HG03196 (cell line): ENCODE results near the gene WWOX.

Experiments
- ATAC-seq: cut with Tn5 transposase; IDR thresholded peaks from one replicate; pipeline ENCODE4 v1.9.1; 2021; ENCODE audit not compliant: unreplicated experiment

WWOX gene

GRCh38 chr16:78386557-78387324 lies 287.3 kb downstream of the WWOX start:
- ATAC-seq = no peak

DNA sequence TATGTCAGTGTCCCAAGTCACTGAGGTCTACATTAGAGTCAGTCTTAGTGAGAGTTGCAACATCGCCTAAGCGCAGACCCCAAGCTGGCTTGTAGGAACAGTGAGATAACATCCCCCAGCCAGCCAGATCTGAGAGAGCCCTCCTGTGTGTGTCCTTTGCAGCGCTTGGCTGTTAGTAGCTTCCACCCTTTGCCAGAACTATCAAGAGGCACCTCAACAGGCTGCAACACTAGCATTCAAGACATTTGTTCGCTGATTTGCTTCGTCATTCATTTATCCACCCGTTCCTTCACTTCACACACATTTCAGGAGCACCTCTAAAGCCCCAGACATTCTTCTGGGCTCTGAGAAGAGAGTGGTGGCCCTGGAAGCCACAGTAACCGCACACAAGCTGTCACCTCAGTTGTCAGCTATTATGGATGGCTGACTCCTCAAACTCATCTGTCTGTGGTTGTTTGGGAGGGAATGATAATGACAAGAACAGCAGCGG lies 289.6 kb downstream of the WWOX start:
- no peak for ATAC-seq

DNA sequence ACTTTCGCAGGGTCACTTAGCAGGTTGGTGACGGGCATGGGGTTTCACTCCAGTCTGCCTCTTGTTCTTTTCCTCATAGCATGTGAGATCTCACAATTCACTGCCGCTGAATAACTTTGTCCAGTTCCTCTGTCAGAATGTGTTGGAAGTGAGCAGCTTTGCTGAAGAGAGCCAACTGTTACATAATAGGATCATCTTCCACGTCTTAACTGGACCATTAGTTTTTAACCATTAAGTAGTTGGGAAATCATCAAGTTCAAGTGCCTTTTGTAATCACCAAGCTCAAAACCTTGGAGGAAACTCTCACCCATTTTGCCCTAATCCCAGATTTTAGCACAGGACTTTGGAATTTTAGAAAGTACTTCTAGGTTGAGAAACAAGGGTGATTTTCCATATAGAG lies 290.6 kb downstream of the WWOX start:
- no peak for ATAC-seq

DNA sequence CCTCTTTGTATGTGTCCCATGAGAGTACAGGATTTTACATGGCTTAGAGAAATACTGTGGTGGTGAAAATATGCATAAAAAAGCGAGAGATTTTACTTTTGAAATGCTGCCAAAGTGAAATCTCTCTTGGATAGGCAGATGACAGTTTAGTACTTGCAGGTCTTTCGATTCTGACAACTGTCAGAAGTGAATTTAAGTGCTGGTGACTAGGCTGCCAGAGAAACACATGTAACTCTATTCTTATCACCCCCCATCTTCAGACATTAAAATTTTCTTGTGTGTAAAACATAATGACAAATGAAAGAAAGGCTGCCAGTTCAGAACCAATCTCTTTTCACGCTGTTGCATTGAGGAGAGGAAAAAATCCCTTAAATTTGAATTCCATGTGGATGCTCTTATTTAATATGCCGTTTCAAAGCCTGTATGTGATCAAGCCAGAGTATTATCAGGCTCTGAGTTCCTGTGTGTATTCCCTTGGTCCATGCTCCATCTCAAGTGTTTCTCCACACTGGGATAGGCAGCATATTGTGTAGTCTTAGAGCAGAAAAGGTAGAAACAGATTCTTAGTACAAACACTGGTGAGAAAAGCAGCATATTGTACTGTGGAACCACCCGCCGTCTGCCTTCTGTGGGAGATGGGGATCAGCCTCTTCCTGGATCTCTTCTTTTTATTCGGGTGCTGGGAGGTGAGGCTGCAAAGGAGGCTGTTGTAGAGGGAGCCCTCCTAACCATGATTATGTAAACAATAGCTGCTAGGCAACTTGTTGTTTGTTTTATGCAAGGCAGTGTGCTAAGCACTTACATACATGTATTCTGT lies 291.3 kb downstream of the WWOX start:
- no peak for ATAC-seq

DNA sequence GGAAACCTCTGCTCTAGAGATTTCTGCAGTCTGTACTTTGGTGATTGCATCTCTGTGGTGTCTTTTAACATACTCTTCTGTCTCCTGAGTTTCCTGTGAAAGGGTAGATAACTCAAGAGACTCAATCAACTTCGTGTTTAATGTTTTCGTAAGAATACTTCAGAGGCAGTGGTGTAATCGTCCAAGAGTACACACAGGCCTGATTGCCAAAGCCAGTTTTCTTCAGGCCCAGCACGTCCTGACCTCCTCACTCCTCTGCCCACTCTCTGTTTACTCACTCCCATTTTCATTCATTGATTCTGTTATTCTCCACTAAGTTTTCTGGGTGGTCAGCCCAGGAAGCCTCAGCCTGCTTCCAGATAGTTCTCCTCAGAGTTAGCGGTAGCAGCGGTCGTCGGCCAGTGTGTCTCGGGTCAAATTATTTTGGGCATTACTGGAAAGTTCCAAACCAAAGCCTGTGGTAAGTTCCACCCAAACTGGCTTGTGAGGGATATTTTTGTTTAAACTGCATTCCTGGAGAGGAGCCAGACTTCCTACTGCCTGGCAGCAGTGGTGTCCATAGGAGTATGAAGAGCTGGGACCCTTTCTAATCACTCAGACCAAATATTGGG lies 293.2 kb downstream of the WWOX start:
- ATAC-seq = no peak

GRCh38 chr16:78395035-78395434 lies 295.6 kb downstream of the WWOX start:
- ATAC-seq = no peak

DNA sequence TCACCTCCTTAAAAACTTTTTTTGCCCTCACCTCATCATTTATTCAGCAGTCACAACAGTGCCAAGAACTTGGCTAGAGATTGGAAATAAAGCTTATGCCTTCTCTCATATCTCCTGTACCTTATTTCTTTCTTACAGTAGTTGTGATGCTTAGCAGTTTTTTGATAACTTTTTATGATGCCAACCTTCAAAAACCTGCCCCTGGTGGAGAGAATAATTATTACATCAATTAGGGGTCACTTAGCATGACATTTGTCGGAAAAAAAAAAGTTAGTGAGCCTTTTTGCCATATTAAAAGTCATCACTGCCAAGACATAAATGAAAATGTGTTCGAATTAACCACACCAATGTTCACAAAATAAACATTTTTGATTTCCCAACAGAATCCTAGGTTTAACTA lies 296.6 kb downstream of the WWOX start:
- ATAC-seq = no peak

GRCh38 chr16:78396673-78397072 lies 297.2 kb downstream of the WWOX start:
- ATAC-seq = no peak

DNA sequence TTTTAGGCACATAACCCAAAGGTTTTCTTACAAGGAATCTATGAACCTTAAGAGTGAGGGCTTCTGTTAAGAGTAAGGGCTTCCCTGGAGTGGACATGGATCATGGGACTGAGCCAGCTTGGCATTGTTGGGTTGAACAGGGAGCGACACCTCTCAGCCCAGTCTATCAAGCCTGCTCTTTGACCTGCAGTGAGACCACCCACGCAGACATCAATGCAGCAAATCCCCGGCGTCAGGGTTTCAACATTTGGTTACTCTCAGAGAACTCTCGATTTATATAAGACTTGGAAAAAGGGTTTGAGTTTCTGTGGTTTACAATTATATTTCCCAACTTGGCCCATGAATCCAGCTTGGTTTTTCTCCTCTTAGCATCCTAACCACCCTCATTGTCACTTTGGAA lies 299.9 kb downstream of the WWOX start:
- ATAC-seq = no peak

GRCh38 chr16:78402833-78403232 lies 303.4 kb downstream of the WWOX start:
- ATAC-seq = no peak

- no peak for ATAC-seq
Measured at GRCh38 chr16:78405040-78405439, 305.6 kb downstream of the WWOX start.

DNA sequence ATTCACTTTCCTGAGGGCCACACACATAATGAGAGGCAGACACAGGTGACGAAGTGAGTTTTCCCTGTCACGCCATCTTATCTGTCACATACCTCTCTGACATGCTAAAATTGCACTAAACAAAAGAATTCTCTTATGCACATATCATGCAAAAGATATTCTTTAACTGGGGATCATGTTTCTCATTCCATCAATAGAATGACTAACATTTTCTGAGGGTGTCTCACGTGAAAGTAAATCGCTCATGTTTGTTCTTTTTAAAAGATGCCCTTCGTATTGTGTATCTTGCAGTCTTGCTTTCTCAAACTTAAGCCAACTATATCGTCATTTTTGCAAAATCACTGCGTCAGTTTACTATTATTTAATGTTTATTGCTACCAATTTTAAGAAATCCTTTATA lies 306.4 kb downstream of the WWOX start:
- no peak for ATAC-seq

DNA sequence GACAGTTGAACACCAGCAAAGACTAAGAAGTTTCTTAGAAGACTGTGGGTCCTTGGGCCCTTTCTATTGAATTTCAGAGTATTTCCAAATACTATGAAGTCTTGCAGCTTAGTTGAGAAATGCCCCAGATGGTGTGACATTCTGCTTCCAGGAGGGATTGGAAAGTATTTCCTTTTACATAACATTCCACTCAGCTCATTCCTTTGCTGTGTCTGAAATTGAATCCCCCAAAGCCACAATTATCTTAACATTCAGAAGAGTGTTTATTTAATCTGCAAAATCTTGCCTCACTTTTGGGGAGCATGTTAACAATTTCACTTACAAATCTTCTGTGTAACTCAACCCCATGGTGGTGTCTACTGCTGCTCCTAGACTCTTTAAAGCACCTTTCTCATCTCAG lies 307.7 kb downstream of the WWOX start:
- no peak for ATAC-seq

GRCh38 chr16:78413651-78414050 lies 314.2 kb downstream of the WWOX start:
- ATAC-seq = no peak

- no peak for ATAC-seq
Measured at GRCh38 chr16:78415013-78415412, 315.6 kb downstream of the WWOX start.

- ATAC-seq = no peak
Measured at GRCh38 chr16:78415669-78416068, 316.2 kb downstream of the WWOX start.

DNA sequence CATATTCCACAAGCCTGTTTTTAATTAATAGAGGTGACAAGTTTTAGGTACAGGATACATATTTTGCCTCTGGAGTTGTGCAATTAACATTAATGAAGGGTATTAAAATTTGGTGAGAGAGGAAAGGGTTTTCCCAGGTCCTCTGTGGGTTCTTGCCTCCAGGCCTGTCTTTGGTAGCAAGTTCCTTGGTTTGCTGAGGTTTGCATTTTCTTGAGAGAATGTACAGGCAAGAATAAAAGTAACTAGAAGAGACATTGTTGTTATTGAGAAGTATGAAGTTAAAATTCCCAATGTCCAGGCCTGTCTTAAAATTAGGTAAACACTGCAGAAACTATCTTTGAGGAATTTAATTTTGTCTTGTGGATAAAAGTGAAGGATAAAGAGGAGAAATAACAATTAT lies 316.9 kb downstream of the WWOX start:
- ATAC-seq = no peak

DNA sequence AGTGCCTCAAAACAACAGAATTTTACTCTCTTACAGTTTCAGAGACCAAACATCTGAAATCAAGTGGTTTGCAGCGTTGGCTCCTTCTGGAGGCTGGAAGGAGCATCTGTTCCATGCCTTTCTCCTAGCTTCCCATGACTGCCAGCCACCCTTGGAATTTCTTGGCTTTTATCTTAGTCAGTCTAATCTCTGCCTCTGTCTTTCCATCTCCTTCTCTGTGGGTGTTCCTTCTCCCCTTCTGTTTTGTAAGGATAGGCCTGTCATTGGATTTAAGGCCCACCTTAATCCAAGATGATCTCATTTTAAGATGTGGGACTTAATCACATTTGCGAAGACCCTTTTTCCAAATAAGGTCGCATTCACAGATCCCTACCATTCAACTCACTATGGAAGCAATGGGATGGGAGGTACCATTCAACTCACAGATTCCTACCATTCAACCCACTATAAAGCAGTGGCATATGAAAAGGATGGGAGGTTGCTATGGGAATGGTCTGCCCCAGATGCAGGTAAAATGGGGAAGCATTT lies 321.8 kb downstream of the WWOX start:
- no peak for ATAC-seq

DNA sequence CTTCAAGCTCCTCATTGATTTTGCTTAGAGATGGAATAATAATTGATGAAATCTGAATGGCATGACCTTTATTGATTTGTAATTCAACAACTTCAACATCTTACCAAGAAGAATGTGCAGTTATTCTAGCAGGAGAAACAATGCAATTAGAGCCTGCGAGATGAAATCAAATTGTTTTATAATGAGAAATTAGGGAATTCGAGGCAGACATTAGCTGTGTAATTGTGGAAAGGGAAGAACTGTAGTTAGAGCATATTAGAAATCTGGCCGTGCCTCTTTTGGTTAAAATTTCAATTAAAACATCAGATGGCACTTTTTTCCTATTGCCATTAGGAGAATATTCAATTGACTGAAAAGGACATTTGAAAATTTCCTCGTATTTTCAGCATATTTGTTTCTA lies 325.8 kb downstream of the WWOX start:
- ATAC-seq = no peak

DNA sequence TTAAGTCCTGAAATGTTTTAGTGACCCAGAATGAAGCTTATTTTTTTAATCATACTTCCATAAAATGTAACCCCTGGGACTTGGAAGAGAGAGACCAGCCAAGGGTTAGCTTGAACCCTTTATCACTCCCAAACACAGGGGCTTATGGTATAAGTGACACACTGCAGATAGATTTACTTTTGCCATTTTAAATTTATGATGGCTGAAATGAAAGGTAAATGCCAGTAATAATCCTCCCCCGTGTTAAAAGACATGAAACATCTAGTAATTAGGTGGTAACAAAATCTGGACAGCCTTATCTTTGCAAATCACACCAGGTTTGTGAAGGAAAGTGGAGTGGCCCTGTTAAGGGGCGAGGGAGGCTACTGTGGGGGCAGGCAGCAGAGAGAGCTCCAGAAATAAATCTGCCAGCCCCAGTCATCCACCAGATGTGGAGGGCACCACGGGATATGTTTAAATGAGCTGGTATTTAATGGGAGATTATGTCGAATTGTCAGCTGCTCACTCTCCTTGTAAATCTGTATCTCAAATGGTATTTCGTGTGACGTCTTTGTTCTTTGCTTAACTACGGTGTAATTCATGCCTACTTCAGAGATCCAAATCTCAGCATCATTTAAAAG lies 326.5 kb downstream of the WWOX start:
- no peak for ATAC-seq

DNA sequence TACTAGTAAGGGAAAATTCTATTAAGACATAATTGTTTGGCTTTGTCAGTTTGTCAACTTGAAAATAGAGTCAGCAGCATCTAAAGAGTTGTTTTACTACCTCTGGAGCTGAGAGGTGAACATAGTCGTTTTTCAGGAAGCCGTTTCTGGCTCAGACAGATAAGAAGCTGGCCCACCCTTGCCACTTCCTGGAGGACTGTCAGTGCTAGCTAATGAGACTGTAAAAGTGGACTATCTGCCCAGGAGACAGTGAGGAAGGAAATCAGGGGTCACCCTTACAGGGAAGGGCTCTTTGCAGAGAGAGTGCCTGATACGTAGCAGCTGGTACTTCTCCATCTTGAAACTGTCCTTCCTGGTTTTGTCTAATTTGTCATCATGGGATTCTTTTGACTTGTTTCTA lies 328.7 kb downstream of the WWOX start:
- ATAC-seq = no peak
